Measurements from ENCODE around the gene IP6K3.

The IP6K3 gene

GRCh38 chr6:33720998-33721397, 25.7 kb downstream of the IP6K3 start:
- no peak for DNase-seq

GRCh38 chr6:33719326-33719987, 27.2 kb downstream of the IP6K3 start:
- no peak for DNase-seq

GRCh38 chr6:33718713-33719112, 28.0 kb downstream of the IP6K3 start:
- no peak for DNase-seq

GRCh38 chr6:33717934-33718455, 28.7 kb downstream of the IP6K3 start:
- DNase-seq = no peak

- no peak for DNase-seq
Measured at GRCh38 chr6:33716890-33717632, 29.6 kb downstream of the IP6K3 start.

- no peak for DNase-seq
Measured at GRCh38 chr6:33716379-33716778, 30.3 kb downstream of the IP6K3 start.

- no peak for DNase-seq
Measured at GRCh38 chr6:33714385-33715040, 32.2 kb downstream of the IP6K3 start.

GRCh38 chr6:33713786-33714185, 32.9 kb downstream of the IP6K3 start:
- no peak for DNase-seq

GRCh38 chr6:33712914-33713313, 33.8 kb downstream of the IP6K3 start:
- DNase-seq = no peak

- peak; percentile 21 to 72 for DNase-seq
Measured at GRCh38 chr6:33711140-33712129, 35.3 kb downstream of the IP6K3 start, which contains the start of gene UQCC2. Gene UQCC2, minus strand, starts transcription at chr6:33711700. Its CDS starts 14 bp downstream, at chr6:33711686.

GRCh38 chr6:33710296-33711121, 36.2 kb downstream of the IP6K3 start:
- no peak for DNase-seq

- DNase-seq = no peak
Measured at GRCh38 chr6:33709605-33710295, 37.0 kb downstream of the IP6K3 start.

- DNase-seq = no peak
Measured at GRCh38 chr6:33708516-33709204, 38.0 kb downstream of the IP6K3 start.

- no peak for DNase-seq
Measured at GRCh38 chr6:33707771-33708170, 38.9 kb downstream of the IP6K3 start.

- DNase-seq = no peak
Measured at GRCh38 chr6:33705955-33706725, 40.6 kb downstream of the IP6K3 start.

- DNase-seq = no peak
Measured at GRCh38 chr6:33705268-33705885, 41.3 kb downstream of the IP6K3 start.

- no peak for DNase-seq
Measured at GRCh38 chr6:33704215-33705066, 42.3 kb downstream of the IP6K3 start.

All from cerebellar nuclear complex (tissue), 1 donor.